HFF-Myc (cell line): ENCODE results near the gene SLC7A4.

Experiments used
- DNase-seq: peaks from one replicate; pipeline ENCODE4 v3.0.0-alpha.2; 2011; ENCODE audit warnings: low read depth; ENCODE audit errors: extremely low read depth
- H3K4me3 ChIP-seq: replicated peaks from 2 replicates; pipeline ENCODE4 v1.5.1; 2011; ENCODE audit warnings: low read depth, mild to moderate bottlenecking, control low read depth, low read length
- CTCF ChIP-seq: IDR thresholded peaks from 2 replicates; pipeline ENCODE4 v1.5.1; 2012; ENCODE audit warnings: mild to moderate bottlenecking, low read depth, low read length, control low read depth; ENCODE audit errors: missing control alignments

SLC7A4 gene

GRCh38 chr22:21018314-21018713 lies 14.0 kb downstream of the SLC7A4 start:
- no peak overlapping the region for H3K4me3 ChIP-seq
- DNase-seq = no peak
- TF ChIP-seq CTCF = no peak

- H3K4me3 ChIP-seq = no peak overlapping the region
- no peak for TF ChIP-seq CTCF
- DNase-seq = no peak
These were observed 15.5 kb downstream of the SLC7A4 start for GRCh38 chr22:21016644-21017420.

- TF ChIP-seq CTCF = no peak
- DNase-seq = no peak
- H3K4me3 ChIP-seq = peak overlapping the region; percentile 55; the same call in 1 of the 2 replicates
These were observed 16.8 kb downstream of the SLC7A4 start for GRCh38 chr22:21015466-21016006.

GRCh38 chr22:21014726-21015465 lies 17.5 kb downstream of the SLC7A4 start, which contains the start of gene P2RX6:
Gene P2RX6 (plus strand): TSS chr22:21015165. CDS start chr22:21015175, 10 bp downstream.
- TF ChIP-seq CTCF = no peak
- H3K4me3 ChIP-seq = peak within 1 kb of the TSS; percentile 55
- no peak for DNase-seq

- TF ChIP-seq CTCF = no peak
- peak overlapping the region; percentile 55 for H3K4me3 ChIP-seq
- DNase-seq = peak; percentile 67
These were observed 18.1 kb downstream of the SLC7A4 start for GRCh38 chr22:21014202-21014725.

- peak overlapping the region; percentile 55 for H3K4me3 ChIP-seq
- no peak for TF ChIP-seq CTCF
- no peak for DNase-seq
These were observed 18.6 kb downstream of the SLC7A4 start for GRCh38 chr22:21013657-21014201.
